Fibroblast of lung (primary cell): ENCODE results near the gene SEC23A. TPM values are rescaled to one million over a fixed set of nuclear protein-coding genes. Genes with fewer than 3 reads are reported as not detected.
A peak's percentile ranks its signal among the peaks of the same experiment; 100 is the strongest.

Experiments
- DNase-seq, 2 donors: peaks; one replicate each; pipeline versions ENCODE4 v3.0.0 to v3.0.0-alpha.2; 2010; ENCODE audit warnings: low read depth in 2 of 2
- H2AFZ ChIP-seq: 2 replicates; pipeline ENCODE4 v1.5.1; 2012; ENCODE audit warnings: low read length, control low read depth, inconsistent platforms
- H3K27ac ChIP-seq: 2 replicates; pipeline ENCODE4 v1.5.1; 2011; ENCODE audit warnings: low read length, control low read depth; ENCODE audit not compliant: insufficient read depth
- H3K27me3 ChIP-seq: 2 replicates; pipeline ENCODE4 v1.5.1; 2011; ENCODE audit warnings: mild to moderate bottlenecking, low read length; ENCODE audit not compliant: control insufficient read depth, insufficient read depth
- H3K36me3 ChIP-seq: 2 replicates; pipeline ENCODE4 v1.5.1; 2011; ENCODE audit warnings: low read length; ENCODE audit not compliant: control insufficient read depth, insufficient read depth
- H3K4me1 ChIP-seq: 2 replicates; pipeline ENCODE4 v1.5.1; 2011; ENCODE audit warnings: low read length; ENCODE audit not compliant: control insufficient read depth, insufficient read depth; ENCODE audit errors: extremely low read depth
- H3K4me2 ChIP-seq: 2 replicates; pipeline ENCODE4 v1.5.1; 2011; ENCODE audit warnings: low read length, control low read depth; ENCODE audit not compliant: insufficient read depth; ENCODE audit errors: extremely low read depth
- H3K4me3 ChIP-seq, 4 experiments: fragments of 200-600 bp in 1 of 4; sonication (generic) in 1 of 4; replicated peaks in 1 of 4; 2 replicates each; pipeline ENCODE4 v1.5.1; 2011 to 2016; ENCODE audit warnings: low read length in 4 of 4, low read depth in 3 of 4, mild to moderate bottlenecking in 3 of 4, control low read depth in 2 of 4, inconsistent platforms in 1 of 4, mixed read lengths in 1 of 4; ENCODE audit not compliant: insufficient read depth in 1 of 4; ENCODE audit errors: control extremely low read depth in 1 of 4
- H3K79me2 ChIP-seq: 2 replicates; pipeline ENCODE4 v1.5.1; 2012; ENCODE audit warnings: mild to moderate bottlenecking, low read length, inconsistent platforms; ENCODE audit not compliant: control insufficient read depth, insufficient read depth
- H3K9ac ChIP-seq: 2 replicates; pipeline ENCODE4 v1.5.1; 2011; ENCODE audit warnings: mild to moderate bottlenecking, low read length, control low read depth; ENCODE audit not compliant: insufficient read depth
- H3K9me3 ChIP-seq: 2 replicates; pipeline ENCODE4 v1.5.1; 2012; ENCODE audit warnings: low read depth, low read length; ENCODE audit not compliant: control insufficient read depth, insufficient read depth
- H4K20me1 ChIP-seq: 2 replicates; pipeline ENCODE4 v1.5.1; 2011; ENCODE audit warnings: low read length; ENCODE audit not compliant: control insufficient read depth, insufficient read depth; ENCODE audit errors: extremely low read depth
- EZH2 ChIP-seq: IDR thresholded peaks from 2 replicates; pipeline ENCODE4 v1.5.1; 2012; ENCODE audit warnings: low read length, control low read depth, mild to moderate bottlenecking; ENCODE audit errors: missing control alignments
- polyA plus RNA-seq, 2 donors: library from polyadenylated mRNA; depleted of rRNA in 1 of 2; stranded (reverse) in 1 of 2; unstranded in 1 of 2; fragments of >200 nt; gene quantifications; 2 replicates each; pipeline ENCODE4 v1.2.1, GENCODE V29; 2011 to 2012; ENCODE audit warnings: missing spikeins in 1 of 2
- total RNA-seq: library from RNA; depleted of rRNA; stranded (reverse); fragments of >200 nt; gene quantifications from 2 replicates; pipeline ENCODE4 v1.2.1, GENCODE V29; 2014
- TF ChIP-seq, protein P1 (sequence below), 2 donors: IDR thresholded peaks in 1 of 2; conservative IDR thresholded peaks in 1 of 2; 1 replicate in 1 of 2; 2 replicates in 1 of 2; pipeline ENCODE4 v1.5.1; 2011 to 2012; ENCODE audit warnings: low read length in 2 of 2, control low read depth in 1 of 2, inconsistent platforms in 1 of 2, low read depth in 1 of 2, mild to moderate bottlenecking in 1 of 2

The SEC23A gene
- total and polyA plus RNA-seq, 2 donors (not counting 1 experiment from before 2014, with no cell fraction given) = 271 to 287 TPM

GRCh38 chr14:39122330-39123138 lies 19.5 kb upstream of the SEC23A start:
- no peaks in the 10 kb centered on the region for H3K36me3 ChIP-seq
- no peaks in the 10 kb centered on the region for H4K20me1 ChIP-seq
- no peak overlapping the region for H3K4me3 ChIP-seq
- H3K4me2 ChIP-seq = peak overlapping the region; percentile 13
- H3K9ac ChIP-seq = no peak overlapping the region
- H3K9me3 ChIP-seq = no peaks in the 10 kb centered on the region
- no peaks in the 10 kb centered on the region for H3K79me2 ChIP-seq
- H3K27ac ChIP-seq = no peak overlapping the region
- no peak for TF ChIP-seq EZH2
- TF ChIP-seq, protein P1, sequence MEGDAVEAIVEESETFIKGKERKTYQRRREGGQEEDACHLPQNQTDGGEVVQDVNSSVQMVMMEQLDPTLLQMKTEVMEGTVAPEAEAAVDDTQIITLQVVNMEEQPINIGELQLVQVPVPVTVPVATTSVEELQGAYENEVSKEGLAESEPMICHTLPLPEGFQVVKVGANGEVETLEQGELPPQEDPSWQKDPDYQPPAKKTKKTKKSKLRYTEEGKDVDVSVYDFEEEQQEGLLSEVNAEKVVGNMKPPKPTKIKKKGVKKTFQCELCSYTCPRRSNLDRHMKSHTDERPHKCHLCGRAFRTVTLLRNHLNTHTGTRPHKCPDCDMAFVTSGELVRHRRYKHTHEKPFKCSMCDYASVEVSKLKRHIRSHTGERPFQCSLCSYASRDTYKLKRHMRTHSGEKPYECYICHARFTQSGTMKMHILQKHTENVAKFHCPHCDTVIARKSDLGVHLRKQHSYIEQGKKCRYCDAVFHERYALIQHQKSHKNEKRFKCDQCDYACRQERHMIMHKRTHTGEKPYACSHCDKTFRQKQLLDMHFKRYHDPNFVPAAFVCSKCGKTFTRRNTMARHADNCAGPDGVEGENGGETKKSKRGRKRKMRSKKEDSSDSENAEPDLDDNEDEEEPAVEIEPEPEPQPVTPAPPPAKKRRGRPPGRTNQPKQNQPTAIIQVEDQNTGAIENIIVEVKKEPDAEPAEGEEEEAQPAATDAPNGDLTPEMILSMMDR (conservative IDR thresholded peaks at IDR 0.05 in 1 of 2, IDR thresholded peaks at IDR 0.05 in 1 of 2; ENCODE audit: low read depth in 1 of 2, low read length in 2 of 2) = no peak
- no peak for DNase-seq
- no peak overlapping the region for H2AFZ ChIP-seq
- H3K27me3 ChIP-seq = no peaks in the 10 kb centered on the region
- no peaks in the 10 kb centered on the region for H3K4me1 ChIP-seq

GRCh38 chr14:39114073-39114838 lies 11.2 kb upstream of the SEC23A start, which contains the start of gene GEMIN2:
GEMIN2 (plus strand) TSS chr14:39114323; CDS start chr14:39114339, 16 bp downstream.
- H3K27ac ChIP-seq = peak within 1 kb of the TSS; percentile 55
- no peak for TF ChIP-seq EZH2
- TF ChIP-seq, protein P1 (conservative IDR thresholded peaks at IDR 0.05 in 1 of 2, IDR thresholded peaks at IDR 0.05 in 1 of 2; ENCODE audit: low read depth in 1 of 2, low read length in 2 of 2) = no peak
- H3K9ac ChIP-seq = peak within 1 kb of the TSS; percentile 67
- H3K4me1 ChIP-seq = peaks cover 2% of the 10 kb centered on the region
- no peaks in the 10 kb centered on the region for H3K36me3 ChIP-seq
- H3K9me3 ChIP-seq = no peaks in the 10 kb centered on the region
- DNase-seq = peak; percentile 89 to 94
- no peaks in the 10 kb centered on the region for H3K27me3 ChIP-seq
- peak within 1 kb of the TSS; percentile 94 for H2AFZ ChIP-seq
- H3K4me2 ChIP-seq = peak within 1 kb of the TSS; percentile 93
- H3K79me2 ChIP-seq = peaks cover 7% of the 10 kb centered on the region
- peak within 1 kb of the TSS; percentile 82 to 86 (median 85) for H3K4me3 ChIP-seq
- no peaks in the 10 kb centered on the region for H4K20me1 ChIP-seq

GRCh38 chr14:39113685-39114072 lies 10.6 kb upstream of the SEC23A start:
- peak overlapping the region; percentile 82 to 86 (median 85) for H3K4me3 ChIP-seq
- H3K36me3 ChIP-seq = no peaks in the 10 kb centered on the region
- H3K4me2 ChIP-seq = peak overlapping the region; percentile 82
- no peak for DNase-seq
- peak overlapping the region; percentile 67 for H2AFZ ChIP-seq
- H3K27ac ChIP-seq = no peak overlapping the region
- TF ChIP-seq, protein P1 (conservative IDR thresholded peaks at IDR 0.05 in 1 of 2, IDR thresholded peaks at IDR 0.05 in 1 of 2; ENCODE audit: low read depth in 1 of 2, low read length in 2 of 2) = no peak
- no peak for TF ChIP-seq EZH2
- H3K4me1 ChIP-seq = peaks cover 2% of the 10 kb centered on the region
- H3K79me2 ChIP-seq = peaks cover 7% of the 10 kb centered on the region
- no peaks in the 10 kb centered on the region for H4K20me1 ChIP-seq
- H3K9me3 ChIP-seq = no peaks in the 10 kb centered on the region
- no peaks in the 10 kb centered on the region for H3K27me3 ChIP-seq
- H3K9ac ChIP-seq = no peak overlapping the region
